ENCODE results near the gene STAG2. TPM values are rescaled to one million over a fixed set of nuclear protein-coding genes. Genes with fewer than 3 reads are reported as not detected.
A peak's percentile ranks its signal among the peaks of the same experiment; 100 is the strongest.

STAG2 gene
- total and polyA plus RNA-seq, 7 donors, result 21.6 to 117 (median 60.1) TPM

DNA sequence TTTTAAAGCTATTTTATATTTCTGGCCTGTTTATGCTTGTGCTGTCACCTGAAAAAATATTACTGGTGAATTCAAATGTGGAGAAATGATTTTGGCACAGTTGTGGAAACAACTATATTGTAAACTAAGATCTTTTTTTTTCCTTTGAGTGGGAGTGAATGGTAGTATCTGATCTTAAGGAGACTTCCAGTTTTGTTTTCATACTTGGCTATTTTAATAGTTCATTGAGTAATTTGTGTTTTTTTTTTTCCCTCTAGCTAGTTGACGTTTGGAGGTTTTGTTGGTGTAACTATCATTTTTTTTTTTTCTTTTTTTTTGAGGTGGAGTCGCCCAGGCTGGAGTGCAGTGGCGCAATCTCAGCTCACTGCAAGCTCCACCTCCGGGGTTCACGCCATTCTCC is 10.5 kb downstream of the STAG2 start:
- Histone ChIP-seq H3K4me1 (peaks cover 0 to 71% (median 24%) of the 10 kb centered on the region in 4 donors), H3K4me3 (no peak overlapping the region), H3K9me3 (no peaks in the 10 kb centered on the region), H3K36me3 (no peaks in the 10 kb centered on the region), H3K27ac (peak overlapping the region in 3 of 4 donors; percentile 11 to 62 (median 45)), H3K27me3 (no peaks in the 10 kb centered on the region)
- intact Hi-C loops (cut with DNase I), result no loop called here
- TF ChIP-seq EP300 (IDR thresholded peaks at IDR 0.05), result no peak
- TF ChIP-seq POLR2A (IDR thresholded peaks at IDR 0.05), result no peak
- TF ChIP-seq, protein P1, sequence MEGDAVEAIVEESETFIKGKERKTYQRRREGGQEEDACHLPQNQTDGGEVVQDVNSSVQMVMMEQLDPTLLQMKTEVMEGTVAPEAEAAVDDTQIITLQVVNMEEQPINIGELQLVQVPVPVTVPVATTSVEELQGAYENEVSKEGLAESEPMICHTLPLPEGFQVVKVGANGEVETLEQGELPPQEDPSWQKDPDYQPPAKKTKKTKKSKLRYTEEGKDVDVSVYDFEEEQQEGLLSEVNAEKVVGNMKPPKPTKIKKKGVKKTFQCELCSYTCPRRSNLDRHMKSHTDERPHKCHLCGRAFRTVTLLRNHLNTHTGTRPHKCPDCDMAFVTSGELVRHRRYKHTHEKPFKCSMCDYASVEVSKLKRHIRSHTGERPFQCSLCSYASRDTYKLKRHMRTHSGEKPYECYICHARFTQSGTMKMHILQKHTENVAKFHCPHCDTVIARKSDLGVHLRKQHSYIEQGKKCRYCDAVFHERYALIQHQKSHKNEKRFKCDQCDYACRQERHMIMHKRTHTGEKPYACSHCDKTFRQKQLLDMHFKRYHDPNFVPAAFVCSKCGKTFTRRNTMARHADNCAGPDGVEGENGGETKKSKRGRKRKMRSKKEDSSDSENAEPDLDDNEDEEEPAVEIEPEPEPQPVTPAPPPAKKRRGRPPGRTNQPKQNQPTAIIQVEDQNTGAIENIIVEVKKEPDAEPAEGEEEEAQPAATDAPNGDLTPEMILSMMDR (IDR thresholded peaks at IDR 0.05), result no peak
- no peak for TF ChIP-seq POLR2AphosphoS5 (IDR thresholded peaks at IDR 0.05)
- DNase-seq, result no peak
- 73 to 80% methylated on average over 5 of the region's 5 CpGs for WGBS, 2 donors

- no peaks in the 10 kb centered on the region for H3K36me3 ChIP-seq
- H3K4me1 ChIP-seq, result peaks cover 0 to 67% (median 22%) of the 10 kb centered on the region in 4 donors
- no peak overlapping the region for H3K27ac ChIP-seq
- H3K27me3 ChIP-seq, result no peaks in the 10 kb centered on the region
- DNase-seq, result no peak
- intact Hi-C loops (cut with DNase I), result no loop called here
- 49 to 54% methylated on average over 3 of the region's 3 CpGs for WGBS, 2 donors
- no peak overlapping the region for H3K4me3 ChIP-seq
- H3K9me3 ChIP-seq, result no peaks in the 10 kb centered on the region
- TF ChIP-seq EP300 (IDR thresholded peaks at IDR 0.05), result no peak
- no peak for TF ChIP-seq POLR2AphosphoS5 (IDR thresholded peaks at IDR 0.05)
Measured at GRCh38 chrX:123973921-123974320, 12.4 kb downstream of the STAG2 start.

DNA sequence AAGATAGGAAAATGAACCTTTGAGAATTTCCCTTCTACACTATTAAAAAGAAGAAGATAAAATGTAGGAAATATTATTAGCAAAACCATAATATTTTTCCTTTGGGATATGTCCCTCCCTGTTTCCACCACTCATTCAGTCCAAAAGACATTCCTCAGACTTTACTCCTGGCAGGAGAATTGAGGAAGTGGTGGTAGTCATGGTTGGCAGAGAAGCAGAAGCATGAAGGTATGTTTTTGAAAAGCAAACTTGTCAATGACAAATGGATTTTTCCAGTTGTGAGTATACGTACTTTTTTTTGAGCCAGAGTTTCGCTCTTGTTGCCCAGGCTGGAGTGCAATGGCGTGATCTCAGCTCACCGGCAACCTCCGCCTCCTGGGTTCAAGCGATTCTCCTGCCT is 13.7 kb downstream of the STAG2 start:
- H3K9me3 ChIP-seq, result no peaks in the 10 kb centered on the region
- DNase-seq, result no peak
- 74 to 84% methylated on average over 6 of the region's 6 CpGs for WGBS, 2 donors

GRCh38 chrX:123976706-123977316 is 15.3 kb downstream of the STAG2 start:
- Histone ChIP-seq H3K27me3 (no peaks in the 10 kb centered on the region), H3K9me3 (no peaks in the 10 kb centered on the region), H3K4me3 (no peak overlapping the region), H3K4me1 (peaks cover 0 to 78% (median 23%) of the 10 kb centered on the region in 4 donors), H3K27ac (peak overlapping the region in 1 of 4 donors; percentile 28), H3K36me3 (no peaks in the 10 kb centered on the region)
- intact Hi-C loops (cut with DNase I), result loop anchor here (2.0 kb wide), 1 partner anchor 16 kb away; the partner anchor contains the start of gene STAG2
- TF ChIP-seq POLR2AphosphoS5 (IDR thresholded peaks at IDR 0.05), result no peak
- TF ChIP-seq EP300 (IDR thresholded peaks at IDR 0.05), result no peak
- no peak for TF ChIP-seq POLR2A (IDR thresholded peaks at IDR 0.05)
- TF ChIP-seq, protein P1 (IDR thresholded peaks at IDR 0.05), result no peak
- DNase-seq, result no peak
- WGBS, 2 donors, result 59 to 83% methylated on average over 1 of the region's 1 CpG

More for the DNA sequence above, 13.7 kb downstream of the STAG2 start:
- Histone ChIP-seq H3K27ac (peak overlapping the region in 3 of 4 donors; percentile 40 to 72 (median 40)), H3K36me3 (no peaks in the 10 kb centered on the region), H3K27me3 (no peaks in the 10 kb centered on the region), H3K4me1 (peaks cover 0 to 76% (median 21%) of the 10 kb centered on the region in 4 donors), H3K4me3 (no peak overlapping the region)
- TF ChIP-seq POLR2AphosphoS5 (IDR thresholded peaks at IDR 0.05) (no peak), POLR2A (IDR thresholded peaks at IDR 0.05) (no peak), EP300 (IDR thresholded peaks at IDR 0.05) (no peak)
- TF ChIP-seq, protein P1 (IDR thresholded peaks at IDR 0.05), result no peak
- intact Hi-C loops (cut with DNase I), result no loop called here

DNA sequence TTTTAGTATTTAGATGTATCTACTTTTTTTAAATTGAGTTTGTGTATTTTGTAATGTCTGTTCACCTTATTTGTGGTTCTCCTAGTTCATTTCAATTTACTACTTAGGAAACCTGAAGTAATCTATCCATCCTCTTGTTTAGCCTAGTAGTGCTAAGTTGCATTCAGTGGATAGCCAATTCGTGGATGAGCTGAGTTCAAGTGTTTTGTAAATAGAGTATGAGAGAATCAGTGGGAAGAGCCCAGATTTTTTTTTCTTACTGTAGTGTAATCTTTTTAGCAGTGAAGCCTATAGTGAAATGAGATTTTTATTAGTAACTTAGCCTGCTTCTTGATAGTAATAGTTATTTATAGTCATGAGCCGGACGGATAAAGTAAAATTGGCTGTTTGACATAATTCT is 21.7 kb downstream of the STAG2 start:
- TF ChIP-seq EP300 (IDR thresholded peaks at IDR 0.05) (no peak), POLR2A (IDR thresholded peaks at IDR 0.05) (no peak), POLR2AphosphoS5 (IDR thresholded peaks at IDR 0.05) (no peak)
- TF ChIP-seq, protein P1 (IDR thresholded peaks at IDR 0.05), result no peak
- Histone ChIP-seq H3K4me3 (no peak overlapping the region), H3K4me1 (peaks cover 0 to 40% (median 8%) of the 10 kb centered on the region in 4 donors), H3K36me3 (no peaks in the 10 kb centered on the region), H3K9me3 (no peaks in the 10 kb centered on the region), H3K27ac (no peak overlapping the region), H3K27me3 (peaks cover 0 to 3% (median 0%) of the 10 kb centered on the region in 3 donors)
- intact Hi-C loops (cut with DNase I), result no loop called here
- 62 to 66% methylated on average over 3 of the region's 3 CpGs for WGBS, 2 donors
- no peak for DNase-seq

Data from sigmoid colon (tissue), 7 donors.